H9 (cell line): ENCODE results near the gene CSTPP1. TPM values are rescaled to one million over a fixed set of nuclear protein-coding genes. Genes with fewer than 3 reads are reported as not detected.

Experiments
- DNase-seq: peaks from one replicate; pipeline ENCODE4 v3.0.0-alpha.2; 2017
- H2AFZ ChIP-seq: one replicate; pipeline ENCODE4 v1.6.1; 2013; ENCODE audit warnings: mild to moderate bottlenecking, low read length, control low read depth, moderate library complexity
- H2AK5ac ChIP-seq: 2 replicates; pipeline ENCODE4 v1.6.1; 2013; ENCODE audit warnings: low read length, control low read depth, mixed read lengths; ENCODE audit not compliant: insufficient read length
- H2BK120ac ChIP-seq: one replicate; pipeline ENCODE4 v1.6.1; 2013; ENCODE audit warnings: low read depth, mild to moderate bottlenecking, low read length, control low read depth, inconsistent platforms; ENCODE audit not compliant: poor library complexity, severe bottlenecking
- H2BK12ac ChIP-seq: 2 replicates; pipeline ENCODE4 v1.6.1; 2013; ENCODE audit warnings: low read length, control low read depth, mixed read lengths, low read depth; ENCODE audit not compliant: insufficient read length
- H2BK15ac ChIP-seq: 2 replicates; pipeline ENCODE4 v1.6.1; 2013; ENCODE audit warnings: low read depth, low read length, control low read depth
- H2BK20ac ChIP-seq: one replicate; pipeline ENCODE4 v1.6.1; 2013; ENCODE audit warnings: low read depth, mild to moderate bottlenecking, low read length, control low read depth, inconsistent platforms; ENCODE audit not compliant: poor library complexity, severe bottlenecking
- H2BK5ac ChIP-seq: 2 replicates; pipeline ENCODE4 v1.6.1; 2013; ENCODE audit warnings: low read length, control low read depth, mixed read lengths; ENCODE audit not compliant: insufficient read length
- H3K14ac ChIP-seq: 2 replicates; pipeline ENCODE4 v1.6.1; 2013; ENCODE audit warnings: low read length, control low read depth; ENCODE audit not compliant: insufficient read depth
- H3K18ac ChIP-seq: 2 replicates; pipeline ENCODE4 v1.6.1; 2013; ENCODE audit warnings: low read depth, mild to moderate bottlenecking, mixed read lengths, low read length, control low read depth; ENCODE audit not compliant: insufficient read length
- H3K23ac ChIP-seq: 2 replicates; pipeline ENCODE4 v1.6.1; 2013; ENCODE audit warnings: low read length, control low read depth, mixed read lengths, low read depth; ENCODE audit not compliant: insufficient read length
- H3K23me2 ChIP-seq: 2 replicates; pipeline ENCODE4 v1.6.1; 2013; ENCODE audit warnings: low read depth, mild to moderate bottlenecking, mixed read lengths, low read length, control low read depth; ENCODE audit not compliant: insufficient read length, poor library complexity, severe bottlenecking
- H3K27ac ChIP-seq: 2 replicates; pipeline ENCODE4 v1.5.1; 2013; ENCODE audit warnings: low read length, control low read depth, mixed read lengths, low read depth; ENCODE audit not compliant: insufficient read length
- H3K27me3 ChIP-seq: 2 replicates; pipeline ENCODE4 v1.6.1; 2013; ENCODE audit warnings: low read length, control low read depth, inconsistent platforms; ENCODE audit not compliant: insufficient read depth
- H3K4ac ChIP-seq: 2 replicates; pipeline ENCODE4 v1.6.1; 2013; ENCODE audit warnings: low read depth, mild to moderate bottlenecking, control low read depth, inconsistent platforms, low read length, moderate library complexity
- H3K4me1 ChIP-seq: 2 replicates; pipeline ENCODE4 v1.6.1; 2013; ENCODE audit warnings: low read length, control low read depth, inconsistent platforms; ENCODE audit not compliant: insufficient read depth
- H3K4me2 ChIP-seq: 2 replicates; pipeline ENCODE4 v1.6.1; 2013; ENCODE audit warnings: low read length, control low read depth, mixed read lengths; ENCODE audit not compliant: insufficient read length, insufficient read depth
- H3K56ac ChIP-seq: 2 replicates; pipeline ENCODE4 v1.6.1; 2013; ENCODE audit warnings: low read depth, mild to moderate bottlenecking, mixed read lengths, low read length, control low read depth; ENCODE audit not compliant: insufficient read length
- H3K79me1 ChIP-seq: 2 replicates; pipeline ENCODE4 v1.6.1; 2013; ENCODE audit warnings: low read depth, mild to moderate bottlenecking, moderate library complexity, low read length, control low read depth, inconsistent platforms; ENCODE audit not compliant: insufficient read depth, poor library complexity, severe bottlenecking
- H3K79me2 ChIP-seq: 2 replicates; pipeline ENCODE4 v1.6.1; 2013; ENCODE audit warnings: low read length, control low read depth, inconsistent platforms; ENCODE audit not compliant: insufficient read depth
- H3K9ac ChIP-seq: 2 replicates; pipeline ENCODE4 v1.6.1; 2013; ENCODE audit warnings: low read length, control low read depth, mixed read lengths; ENCODE audit not compliant: insufficient read length; ENCODE audit errors: extremely low read depth
- H3K9me3 ChIP-seq: one replicate; pipeline ENCODE4 v1.6.1; 2013; ENCODE audit warnings: low read depth, low read length, inconsistent platforms; ENCODE audit not compliant: control insufficient read depth
- H3T11ph ChIP-seq: one replicate; pipeline ENCODE4 v1.6.1; 2013; ENCODE audit warnings: mild to moderate bottlenecking, low read length, control low read depth, inconsistent platforms
- H4K20me1 ChIP-seq: one replicate; pipeline ENCODE4 v1.6.1; 2013; ENCODE audit not compliant: control insufficient read depth, insufficient read length, insufficient read depth
- H4K5ac ChIP-seq: 2 replicates; pipeline ENCODE4 v1.6.1; 2013; ENCODE audit warnings: low read depth, mild to moderate bottlenecking, mixed read lengths, low read length, control low read depth; ENCODE audit not compliant: insufficient read length
- H4K8ac ChIP-seq: replicated peaks from 2 replicates; pipeline ENCODE4 v1.6.1; 2013; ENCODE audit warnings: low read length, control low read depth, mixed read lengths, low read depth; ENCODE audit not compliant: insufficient read length
- H4K91ac ChIP-seq: 2 replicates; pipeline ENCODE4 v1.6.1; 2013; ENCODE audit warnings: low read depth, mild to moderate bottlenecking, moderate library complexity, mixed read lengths, low read length, control low read depth; ENCODE audit not compliant: insufficient read length
- H3K27ac Mint-ChIP-seq, 3 experiments: 2 replicates in 2 of 3; 3 replicates in 1 of 3; pipeline ENCODE4 v1.8.0; 2020 to 2021; ENCODE audit warnings: mixed read lengths in 3 of 3, mild to moderate bottlenecking in 1 of 3, moderate library complexity in 1 of 3
- H3K27me3 Mint-ChIP-seq: 2 replicates; pipeline ENCODE4 v1.8.0; 2021; ENCODE audit warnings: low read depth, mild to moderate bottlenecking, moderate library complexity, mixed read lengths
- H3K36me3 Mint-ChIP-seq, 3 experiments: 2 replicates in 2 of 3; 3 replicates in 1 of 3; pipeline ENCODE4 v1.8.0; 2020 to 2021; ENCODE audit warnings: low read depth in 3 of 3, mixed read lengths in 3 of 3; ENCODE audit not compliant: insufficient read depth in 1 of 3
- H3K4me1 Mint-ChIP-seq, 2 experiments: 2 replicates each; pipeline ENCODE4 v1.8.0; 2020; ENCODE audit warnings: mixed read lengths in 2 of 2
- H3K4me3 Mint-ChIP-seq, 2 experiments: 2 replicates in 1 of 2; 3 replicates in 1 of 2; pipeline ENCODE4 v1.8.0; 2020 to 2021; ENCODE audit warnings: mild to moderate bottlenecking in 2 of 2, mixed read lengths in 2 of 2, moderate library complexity in 1 of 2
- H3K9me3 Mint-ChIP-seq, 2 experiments: 2 replicates in 1 of 2; 3 replicates in 1 of 2; pipeline ENCODE4 v1.8.0; 2020; ENCODE audit warnings: mild to moderate bottlenecking in 2 of 2, mixed read lengths in 2 of 2, moderate library complexity in 1 of 2
- WGBS: extraction: QIAGEN DNeasy Blood & Tissue Kit; methylation state at CpG from one replicate; pipeline ENCODE4 v1.1.7; 2013; ENCODE audit warnings: missing lambda C conversion rate, low lambda C conversion rate, mixed read lengths; ENCODE audit not compliant: insufficient read length; ENCODE audit errors: extremely low coverage; 5-methylcytosine and 5-hydroxymethylcytosine counted together
- total RNA-seq: library from RNA; stranded (reverse); gene quantifications from 2 replicates; pipeline ENCODE4 v1.2.1, GENCODE V29; 2021
- TF ChIP-seq, protein P1 (sequence below): fragments of 200-600 bp; sonication (generic); conservative IDR thresholded peaks from 3 replicates; pipeline ENCODE4 v1.8.0; 2021; ENCODE audit warnings: antibody characterized with exemption, mild to moderate bottlenecking

Gene CSTPP1
- total RNA-seq, 1 experiment from 2014 or later, result 21.2 TPM

DNA sequence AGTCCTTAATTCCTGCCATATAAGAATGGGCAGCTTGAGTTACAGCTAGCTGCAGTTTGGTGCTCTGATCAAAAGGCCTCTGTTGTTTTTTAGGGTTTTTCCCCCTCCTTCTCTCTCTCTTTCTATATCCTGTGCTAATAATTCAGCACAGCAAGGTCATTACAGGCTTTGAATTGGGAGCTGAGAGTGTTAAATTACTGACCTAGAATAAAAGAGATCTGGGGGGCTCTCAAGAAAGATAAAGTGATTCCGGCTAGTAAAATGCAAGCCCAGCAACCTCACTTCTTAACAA lies 84.9 kb downstream of the CSTPP1 start:
- Mint-ChIP-seq H3K4me3 (no peak overlapping the region), H3K27me3 (no peaks in the 10 kb centered on the region), H3K27ac (peak overlapping the region; percentile 26 to 96 (median 73); a peak in 4 of 7 replicates), H3K9me3 (no peaks in the 10 kb centered on the region; a peak in 1 of 5 replicates), H3K36me3 (no peaks in the 10 kb centered on the region), H3K4me1 (peaks cover 18 to 37% of the 10 kb centered on the region in 2 experiments)
- no peak overlapping the region for H3K23ac ChIP-seq
- H3K23me2 ChIP-seq, result no peaks in the 10 kb centered on the region
- H4K8ac ChIP-seq, result no peak overlapping the region
- H3K27me3 ChIP-seq, result no peaks in the 10 kb centered on the region
- H4K91ac ChIP-seq, result no peak overlapping the region
- no peak for DNase-seq
- H3K4me1 ChIP-seq, result no peaks in the 10 kb centered on the region; the same call in 1 of the 2 replicates
- H4K5ac ChIP-seq, result no peak overlapping the region
- no peaks in the 10 kb centered on the region for H3K79me2 ChIP-seq
- TF ChIP-seq, protein P1, sequence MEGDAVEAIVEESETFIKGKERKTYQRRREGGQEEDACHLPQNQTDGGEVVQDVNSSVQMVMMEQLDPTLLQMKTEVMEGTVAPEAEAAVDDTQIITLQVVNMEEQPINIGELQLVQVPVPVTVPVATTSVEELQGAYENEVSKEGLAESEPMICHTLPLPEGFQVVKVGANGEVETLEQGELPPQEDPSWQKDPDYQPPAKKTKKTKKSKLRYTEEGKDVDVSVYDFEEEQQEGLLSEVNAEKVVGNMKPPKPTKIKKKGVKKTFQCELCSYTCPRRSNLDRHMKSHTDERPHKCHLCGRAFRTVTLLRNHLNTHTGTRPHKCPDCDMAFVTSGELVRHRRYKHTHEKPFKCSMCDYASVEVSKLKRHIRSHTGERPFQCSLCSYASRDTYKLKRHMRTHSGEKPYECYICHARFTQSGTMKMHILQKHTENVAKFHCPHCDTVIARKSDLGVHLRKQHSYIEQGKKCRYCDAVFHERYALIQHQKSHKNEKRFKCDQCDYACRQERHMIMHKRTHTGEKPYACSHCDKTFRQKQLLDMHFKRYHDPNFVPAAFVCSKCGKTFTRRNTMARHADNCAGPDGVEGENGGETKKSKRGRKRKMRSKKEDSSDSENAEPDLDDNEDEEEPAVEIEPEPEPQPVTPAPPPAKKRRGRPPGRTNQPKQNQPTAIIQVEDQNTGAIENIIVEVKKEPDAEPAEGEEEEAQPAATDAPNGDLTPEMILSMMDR, result no peak
- no peak overlapping the region for H2AFZ ChIP-seq
- WGBS, result no CpG with 5 or more reads among the region's 1 CpG
- H3K4me2 ChIP-seq, result no peak overlapping the region
- H3K9me3 ChIP-seq, result no peaks in the 10 kb centered on the region
- H3K9ac ChIP-seq, result no peak overlapping the region
- no peak overlapping the region for H2BK20ac ChIP-seq
- H2BK120ac ChIP-seq, result no peak overlapping the region
- no peak overlapping the region for H3K14ac ChIP-seq
- H3T11ph ChIP-seq, result no peak overlapping the region
- H3K79me1 ChIP-seq, result no peaks in the 10 kb centered on the region
- H2BK5ac ChIP-seq, result no peak overlapping the region
- H4K20me1 ChIP-seq, result no peaks in the 10 kb centered on the region
- H2AK5ac ChIP-seq, result no peak overlapping the region
- no peak overlapping the region for H3K56ac ChIP-seq
- no peak overlapping the region for H2BK12ac ChIP-seq
- no peak overlapping the region for H3K27ac ChIP-seq
- no peak overlapping the region for H3K4ac ChIP-seq
- no peak overlapping the region for H2BK15ac ChIP-seq
- H3K18ac ChIP-seq, result no peak overlapping the region
